ENCODE measurements around the gene CUX1.

- TF ChIP-seq POLR2A (IDR thresholded peaks at IDR 0.05) (no peak), CTCF (IDR thresholded peaks at IDR 0.05) (no peak), POLR2AphosphoS5 (IDR thresholded peaks at IDR 0.05) (no peak)
These were observed 1.8 kb downstream of the CUX1 start for GRCh38 chr7:101819183-101819582.

Data from breast epithelium (tissue), 3 donors.